ENCODE results near the gene GPR135. TPM values are rescaled to one million over a fixed set of nuclear protein-coding genes. Genes with fewer than 3 reads are reported as not detected.

The GPR135 gene
- polyA plus RNA-seq, 3 donors = 0.05 to 0.69 TPM; not detected in 1

DNA sequence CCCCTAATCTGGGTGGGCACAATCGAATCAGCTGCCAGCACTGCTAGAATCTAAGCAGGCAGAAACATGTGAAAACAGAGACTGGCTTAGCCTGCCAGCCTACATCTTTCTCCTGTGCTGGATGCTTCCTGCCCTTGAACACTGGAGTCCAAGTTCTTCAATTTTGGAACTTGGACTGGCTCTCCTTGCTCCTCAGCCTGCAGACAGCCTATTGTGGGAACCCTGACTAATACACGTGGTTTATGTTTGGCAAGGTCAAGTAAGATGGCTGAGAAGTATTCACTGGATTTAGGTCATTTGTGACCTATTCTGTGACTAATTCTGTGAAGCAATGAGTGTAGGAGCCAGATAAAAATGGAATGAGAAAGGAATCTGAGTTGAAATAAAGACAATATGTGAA is 11.0 kb downstream of the GPR135 start:
- Histone ChIP-seq H3K9me3 (replicated peaks in 1 of 2; ENCODE audit: control insufficient read depth in 1 of 2, insufficient read depth in 1 of 2, low read length in 2 of 2) (no peaks in the 10 kb centered on the region), H3K79me2 (ENCODE audit: insufficient read depth, low read length) (no peaks in the 10 kb centered on the region), H3K9ac (ENCODE audit: insufficient read depth, low read length, poor library complexity, severe bottlenecking) (no peak overlapping the region), H3K4me2 (replicated peaks; ENCODE audit: extremely low read depth, low read length, poor library complexity, severe bottlenecking) (no peak overlapping the region), H3K27me3 (ENCODE audit: control insufficient read depth in 2 of 2, insufficient read depth in 2 of 2, low read length in 2 of 2) (no peaks in the 10 kb centered on the region), H3K27ac (ENCODE audit: low read depth in 1 of 2, low read length in 2 of 2) (no peak overlapping the region), H2AFZ (ENCODE audit: insufficient read depth, low read depth, low read length, poor library complexity, severe bottlenecking) (no peak overlapping the region), H3K4me1 (ENCODE audit: control insufficient read depth in 1 of 2, insufficient read depth in 2 of 2, low read length in 2 of 2) (no peaks in the 10 kb centered on the region), H3K4me3 (replicated peaks in 1 of 3; ENCODE audit: low read depth in 2 of 3, low read length in 3 of 3) (no peak overlapping the region), H3K36me3 (replicated peaks in 1 of 2; ENCODE audit: control insufficient read depth in 1 of 2, insufficient read depth in 2 of 2, low read length in 2 of 2) (no peaks in the 10 kb centered on the region), H4K20me1 (ENCODE audit: insufficient read depth, low read length) (no peaks in the 10 kb centered on the region)
- peaks cover 0 to 5% (median 0%) of the 10 kb centered on the region in 7 donors for H3K9me3 Mint-ChIP-seq
- peaks cover 13 to 16% of the 10 kb centered on the region in 2 donors for H3K36me3 Mint-ChIP-seq
- TF ChIP-seq, protein P1, sequence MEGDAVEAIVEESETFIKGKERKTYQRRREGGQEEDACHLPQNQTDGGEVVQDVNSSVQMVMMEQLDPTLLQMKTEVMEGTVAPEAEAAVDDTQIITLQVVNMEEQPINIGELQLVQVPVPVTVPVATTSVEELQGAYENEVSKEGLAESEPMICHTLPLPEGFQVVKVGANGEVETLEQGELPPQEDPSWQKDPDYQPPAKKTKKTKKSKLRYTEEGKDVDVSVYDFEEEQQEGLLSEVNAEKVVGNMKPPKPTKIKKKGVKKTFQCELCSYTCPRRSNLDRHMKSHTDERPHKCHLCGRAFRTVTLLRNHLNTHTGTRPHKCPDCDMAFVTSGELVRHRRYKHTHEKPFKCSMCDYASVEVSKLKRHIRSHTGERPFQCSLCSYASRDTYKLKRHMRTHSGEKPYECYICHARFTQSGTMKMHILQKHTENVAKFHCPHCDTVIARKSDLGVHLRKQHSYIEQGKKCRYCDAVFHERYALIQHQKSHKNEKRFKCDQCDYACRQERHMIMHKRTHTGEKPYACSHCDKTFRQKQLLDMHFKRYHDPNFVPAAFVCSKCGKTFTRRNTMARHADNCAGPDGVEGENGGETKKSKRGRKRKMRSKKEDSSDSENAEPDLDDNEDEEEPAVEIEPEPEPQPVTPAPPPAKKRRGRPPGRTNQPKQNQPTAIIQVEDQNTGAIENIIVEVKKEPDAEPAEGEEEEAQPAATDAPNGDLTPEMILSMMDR (IDR thresholded peaks at IDR 0.05) = no peak
- 50% methylated on average over 2 of the region's 2 CpGs for WGBS (ENCODE audit: insufficient coverage)
- no peaks in the 10 kb centered on the region for H3K4me1 Mint-ChIP-seq
- DNase-seq = no peak
- H3K4me3 Mint-ChIP-seq = no peak overlapping the region
- H3K27me3 Mint-ChIP-seq (ENCODE audit: low read depth in 3 of 3) = peaks cover 0 to 1% (median 0%) of the 10 kb centered on the region in 3 donors
- H3K27ac Mint-ChIP-seq = no peak overlapping the region
- intact Hi-C loops (cut with micrococcal nuclease) = no loop called here

DNA sequence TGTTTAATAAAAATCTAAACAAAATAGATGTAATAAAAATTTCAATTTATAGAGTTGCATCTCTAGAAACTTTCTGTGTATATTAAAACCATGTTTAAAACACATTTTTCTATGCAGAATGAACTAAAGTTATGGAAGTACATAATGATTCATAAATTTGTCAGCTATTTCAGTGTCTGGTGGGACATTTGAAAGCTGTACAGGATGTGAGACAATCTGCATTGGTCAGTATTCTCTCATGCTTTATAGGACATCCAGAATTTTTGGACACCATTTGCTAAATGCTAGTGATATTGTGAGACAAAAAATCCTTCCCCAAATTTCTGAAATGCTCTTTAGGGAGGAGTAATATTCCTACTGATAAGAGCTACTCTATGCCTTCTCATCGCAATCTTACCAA is 13.3 kb downstream of the GPR135 start:
- H3K27ac ChIP-seq (ENCODE audit: low read depth in 1 of 2, low read length in 2 of 2) = no peak overlapping the region
- H3K27me3 Mint-ChIP-seq (ENCODE audit: low read depth in 3 of 3) = peaks cover 0 to 3% (median 1%) of the 10 kb centered on the region in 3 donors
- H3K4me3 Mint-ChIP-seq = no peak overlapping the region
- peaks cover 4 to 5% of the 10 kb centered on the region in 2 donors for H3K36me3 Mint-ChIP-seq
- no peaks in the 10 kb centered on the region for H3K36me3 ChIP-seq (replicated peaks in 1 of 2; ENCODE audit: control insufficient read depth in 1 of 2, insufficient read depth in 2 of 2, low read length in 2 of 2)
- H3K4me1 Mint-ChIP-seq = peaks cover 6% of the 10 kb centered on the region
- H2AFZ ChIP-seq (ENCODE audit: insufficient read depth, low read depth, low read length, poor library complexity, severe bottlenecking) = no peak overlapping the region
- H3K79me2 ChIP-seq (ENCODE audit: insufficient read depth, low read length) = no peaks in the 10 kb centered on the region
- TF ChIP-seq, protein P1 (IDR thresholded peaks at IDR 0.05) = no peak
- H3K27me3 ChIP-seq (ENCODE audit: control insufficient read depth in 2 of 2, insufficient read depth in 2 of 2, low read length in 2 of 2) = no peaks in the 10 kb centered on the region
- H4K20me1 ChIP-seq (ENCODE audit: insufficient read depth, low read length) = no peaks in the 10 kb centered on the region
- no peak overlapping the region for H3K4me2 ChIP-seq (replicated peaks; ENCODE audit: extremely low read depth, low read length, poor library complexity, severe bottlenecking)
- H3K9me3 Mint-ChIP-seq = peaks cover 0 to 2% (median 0%) of the 10 kb centered on the region in 7 donors
- H3K27ac Mint-ChIP-seq = no peak overlapping the region
- DNase-seq = no peak
- H3K4me1 ChIP-seq (ENCODE audit: control insufficient read depth in 1 of 2, insufficient read depth in 2 of 2, low read length in 2 of 2) = no peaks in the 10 kb centered on the region
- H3K9ac ChIP-seq (ENCODE audit: insufficient read depth, low read length, poor library complexity, severe bottlenecking) = no peak overlapping the region
- intact Hi-C loops (cut with micrococcal nuclease) = no loop called here
- no peak overlapping the region for H3K4me3 ChIP-seq (replicated peaks in 1 of 3; ENCODE audit: low read depth in 2 of 3, low read length in 3 of 3)
- H3K9me3 ChIP-seq (replicated peaks in 1 of 2; ENCODE audit: control insufficient read depth in 1 of 2, insufficient read depth in 1 of 2, low read length in 2 of 2) = no peaks in the 10 kb centered on the region
- no CpG with 5 or more reads among the region's 1 CpG for WGBS (ENCODE audit: insufficient coverage)

Measured in CD14-positive monocyte (primary cell).